AG09309 (cell line): ENCODE results near the gene AKR1D1.

ENCODE experiments used
- DNase-seq: peaks from one replicate; pipeline ENCODE4 v3.0.0-alpha.2; 2010; ENCODE audit warnings: low read depth
- H3K4me3 ChIP-seq: 2 replicates; pipeline ENCODE4 v1.5.1; 2011; ENCODE audit warnings: mild to moderate bottlenecking, low read depth, low read length, moderate library complexity; ENCODE audit not compliant: control insufficient read depth
- CTCF ChIP-seq: IDR thresholded peaks from 2 replicates; pipeline ENCODE4 v1.5.1; 2011; ENCODE audit warnings: mild to moderate bottlenecking, low read depth, low read length, inconsistent platforms; ENCODE audit not compliant: insufficient read depth, control insufficient read depth; ENCODE audit errors: missing control alignments

The AKR1D1 gene

GRCh38 chr7:138116892-138117291 lies 40.6 kb downstream of the AKR1D1 start:
- no peak for TF ChIP-seq CTCF
- DNase-seq = no peak

GRCh38 chr7:138120140-138120827 lies 44.0 kb downstream of the AKR1D1 start:
- DNase-seq = no peak
- H3K4me3 ChIP-seq = no peak overlapping the region
- TF ChIP-seq CTCF = no peak

More at GRCh38 chr7:138116892-138117291, 40.6 kb downstream of the AKR1D1 start:
- no peak overlapping the region for H3K4me3 ChIP-seq

- no peak for TF ChIP-seq CTCF
- DNase-seq = no peak
- no peak overlapping the region for H3K4me3 ChIP-seq
Measured at GRCh38 chr7:138122162-138122561, 45.9 kb downstream of the AKR1D1 start.

GRCh38 chr7:138125119-138125518 lies 48.9 kb downstream of the AKR1D1 start:
- no peak overlapping the region for H3K4me3 ChIP-seq
- TF ChIP-seq CTCF = no peak
- DNase-seq = no peak

- TF ChIP-seq CTCF = no peak
- DNase-seq = no peak
- no peak overlapping the region for H3K4me3 ChIP-seq
Measured at GRCh38 chr7:138125598-138126111, 49.4 kb downstream of the AKR1D1 start.

DNA sequence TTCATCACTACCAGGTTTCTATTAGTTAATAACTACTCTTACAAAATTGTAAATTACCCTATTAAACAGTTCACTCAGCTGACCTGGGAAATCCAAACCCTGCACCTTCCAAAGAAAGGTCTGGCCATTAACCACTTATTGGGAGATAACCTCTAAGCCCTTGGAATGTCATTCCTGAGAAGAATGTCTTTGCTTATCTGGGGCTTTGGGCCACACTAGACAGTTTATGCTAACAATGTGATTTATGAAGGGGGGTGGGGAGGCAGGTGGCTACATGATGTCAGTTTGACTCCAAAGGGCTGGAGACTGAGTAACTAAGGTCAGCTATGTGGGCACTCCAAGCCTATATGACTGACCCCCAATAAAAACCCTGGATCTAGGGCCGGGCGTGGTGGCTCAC lies 50.7 kb downstream of the AKR1D1 start:
- H3K4me3 ChIP-seq = no peak overlapping the region
- TF ChIP-seq CTCF = no peak
- no peak for DNase-seq
